Measurements from ENCODE around the gene FSIP1.

Gene FSIP1

GRCh38 chr15:39729500-39729899 is 53.1 kb downstream of the FSIP1 start:
- ChIA-PET CTCF (no interaction called here), POLR2A (no interaction called here)
- TF ChIP-seq CTCF (IDR thresholded peaks at IDR 0.05; ENCODE audit: insufficient read depth, low read length, missing control alignments) = no peak
- no peak for DNase-seq (ENCODE audit: low read depth, low spot score)
- H3K4me3 ChIP-seq (ENCODE audit: low read depth, low read length) = no peak overlapping the region

GRCh38 chr15:39728845-39729244 is 53.8 kb downstream of the FSIP1 start:
- no peak for TF ChIP-seq CTCF (IDR thresholded peaks at IDR 0.05; ENCODE audit: insufficient read depth, low read length, missing control alignments)
- ChIA-PET POLR2A (no interaction called here), CTCF (interaction anchor here (0.6 kb wide), 1 partner anchor 83 kb away, joined by 3 read pairs; no protein-coding TSS in a partner anchor)
- no peak overlapping the region for H3K4me3 ChIP-seq (ENCODE audit: low read depth, low read length)
- no peak for DNase-seq (ENCODE audit: low read depth, low spot score)

GRCh38 chr15:39721893-39722292 is 60.7 kb downstream of the FSIP1 start:
- no peak for TF ChIP-seq CTCF (IDR thresholded peaks at IDR 0.05; ENCODE audit: insufficient read depth, low read length, missing control alignments)
- POLR2A ChIA-PET = no interaction called here
- CTCF ChIA-PET = interaction anchor here (2.0 to 4.9 kb wide), 3 partner anchors 14 to 36 kb away, joined by 5 to 19 read pairs (median 10); no protein-coding TSS in a partner anchor
- no peak for DNase-seq (ENCODE audit: low read depth, low spot score)
- H3K4me3 ChIP-seq (ENCODE audit: low read depth, low read length) = no peak overlapping the region

GRCh38 chr15:39720621-39721611 is 61.7 kb downstream of the FSIP1 start:
- H3K4me3 ChIP-seq (ENCODE audit: low read depth, low read length) = no peak overlapping the region
- DNase-seq (ENCODE audit: low read depth, low spot score) = peak; percentile 78
- no peak for TF ChIP-seq CTCF (IDR thresholded peaks at IDR 0.05; ENCODE audit: insufficient read depth, low read length, missing control alignments)
- ChIA-PET POLR2A (interaction anchor here (1.1 kb wide), 1 partner anchor 122 kb away, joined by 4 read pairs; no protein-coding TSS in a partner anchor), CTCF (interaction anchor here (0.8 to 4.9 kb wide), 9 partner anchors 15 to 900 kb away, joined by 3 to 19 read pairs (median 3); no protein-coding TSS in a partner anchor)

GRCh38 chr15:39720081-39720480 is 62.6 kb downstream of the FSIP1 start:
- no peak for DNase-seq (ENCODE audit: low read depth, low spot score)
- ChIA-PET POLR2A (interaction anchor here (1.1 kb wide), 1 partner anchor 121 kb away, joined by 4 read pairs; no protein-coding TSS in a partner anchor), CTCF (interaction anchor here (0.8 to 4.9 kb wide), 8 partner anchors 13 to 899 kb away, joined by 3 to 19 read pairs (median 3); no protein-coding TSS in a partner anchor)
- H3K4me3 ChIP-seq (ENCODE audit: low read depth, low read length) = no peak overlapping the region
- no peak for TF ChIP-seq CTCF (IDR thresholded peaks at IDR 0.05; ENCODE audit: insufficient read depth, low read length, missing control alignments)

- POLR2A ChIA-PET = no interaction called here
- no peak for DNase-seq (ENCODE audit: low read depth, low spot score)
- CTCF ChIA-PET = interaction anchor here (0.9 to 4.9 kb wide), 6 partner anchors 10 to 37 kb away, joined by 3 to 19 read pairs (median 3); no protein-coding TSS in a partner anchor
- no peak for TF ChIP-seq CTCF (IDR thresholded peaks at IDR 0.05; ENCODE audit: insufficient read depth, low read length, missing control alignments)
- H3K4me3 ChIP-seq (ENCODE audit: low read depth, low read length) = no peak overlapping the region
Measured at GRCh38 chr15:39719109-39719508, 63.5 kb downstream of the FSIP1 start.
